ENCODE data around the gene ALDH1L1.

ALDH1L1 gene

DNA sequence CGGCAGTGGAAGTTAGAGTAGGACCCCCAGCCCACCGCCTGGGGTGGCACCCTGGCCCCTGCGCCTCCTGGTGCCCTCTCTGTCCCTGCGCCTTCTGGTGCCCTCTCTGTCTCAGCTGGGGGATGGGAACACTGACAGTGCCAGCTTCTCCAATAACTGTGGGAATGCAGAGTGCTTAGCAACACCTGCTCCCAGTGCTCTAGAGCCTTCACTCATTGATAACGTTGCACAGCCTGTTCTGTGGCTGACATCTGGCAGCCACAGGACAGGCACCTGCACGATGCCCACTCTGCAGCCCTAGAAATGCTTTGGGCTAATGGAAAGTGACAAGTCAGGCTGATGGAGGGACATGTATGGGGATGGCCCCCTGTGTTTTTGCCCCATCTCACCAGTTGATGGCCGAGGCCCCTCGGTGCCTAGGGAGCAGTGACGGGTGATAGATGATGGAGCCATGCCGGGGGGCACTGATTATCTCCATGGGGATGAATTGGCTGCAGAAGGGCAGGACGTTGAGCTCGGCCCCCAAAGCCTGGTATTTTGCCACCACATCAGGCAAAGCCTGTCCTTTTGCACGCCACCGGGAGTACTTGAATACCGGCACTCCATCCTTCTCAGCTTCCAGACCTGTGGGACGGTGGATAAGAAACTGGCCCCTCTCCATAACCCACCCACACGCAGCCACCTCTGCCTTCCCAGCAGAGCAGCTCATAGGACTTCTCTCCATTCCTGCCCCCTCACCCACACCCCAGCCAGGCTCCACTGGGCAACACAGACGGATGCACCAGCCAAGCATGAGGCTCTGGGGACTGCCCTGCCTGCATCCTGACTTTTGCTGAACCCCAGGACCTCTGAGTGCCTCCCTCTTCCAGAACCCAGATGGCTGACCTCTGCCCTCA lies 22.1 kb downstream of the ALDH1L1 start:
- no peak for TF ChIP-seq CTCF (IDR thresholded peaks at IDR 0.05; ENCODE audit: insufficient read depth, low read length, missing control alignments)
- ChIA-PET POLR2A (no interaction called here), CTCF (no interaction called here)
- no peak for DNase-seq (ENCODE audit: low read depth, low spot score)
- H3K4me3 ChIP-seq (ENCODE audit: low read depth, low read length) = no peak overlapping the region

DNA sequence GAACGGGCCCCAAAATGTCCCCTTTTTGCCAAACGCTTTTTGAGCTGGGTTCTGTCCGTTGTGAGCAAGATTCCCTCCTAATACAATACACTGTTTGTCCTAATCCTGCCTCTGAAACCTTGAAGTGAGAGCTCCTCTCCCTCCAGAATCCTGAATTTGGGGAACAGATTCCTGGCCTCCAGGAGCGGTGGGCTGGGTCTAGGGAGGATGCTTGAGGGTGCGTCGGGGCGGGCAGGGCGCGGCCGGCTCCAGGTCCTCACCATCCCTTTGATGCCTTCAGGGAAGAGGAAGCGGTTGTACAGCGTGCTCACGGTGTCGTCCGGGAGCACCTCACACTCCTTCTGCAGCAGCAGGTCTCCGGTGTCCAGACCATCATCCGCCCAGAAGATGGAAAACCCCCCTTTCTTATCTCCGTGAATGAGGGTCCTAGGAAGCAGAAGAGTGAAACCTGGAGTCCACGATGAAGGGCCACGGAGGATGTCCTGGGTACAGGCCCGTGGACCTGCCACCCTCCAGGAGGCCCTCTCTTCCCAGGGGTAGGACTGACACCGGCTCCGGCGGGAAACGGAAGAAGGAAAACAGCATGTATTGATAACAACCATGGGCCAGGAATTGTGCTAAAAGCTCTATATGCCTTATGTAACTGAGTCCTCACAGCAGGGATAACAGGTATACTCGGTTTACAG lies 23.2 kb downstream of the ALDH1L1 start:
- POLR2A ChIA-PET = no interaction called here

GRCh38 chr3:126156468-126156867 lies 23.9 kb downstream of the ALDH1L1 start:
- no peak for DNase-seq (ENCODE audit: low read depth, low spot score)
- CTCF ChIA-PET = interaction anchor here (1.0 kb wide), 1 partner anchor 22 kb away, joined by 4 read pairs; no protein-coding TSS in a partner anchor
- POLR2A ChIA-PET = no interaction called here
- no peak overlapping the region for H3K4me3 ChIP-seq (ENCODE audit: low read depth, low read length)
- no peak for TF ChIP-seq CTCF (IDR thresholded peaks at IDR 0.05; ENCODE audit: insufficient read depth, low read length, missing control alignments)

More for the DNA sequence above, 23.2 kb downstream of the ALDH1L1 start:
- CTCF ChIA-PET = interaction anchor here (1.0 kb wide), 1 partner anchor 23 kb away, joined by 4 read pairs; no protein-coding TSS in a partner anchor
- TF ChIP-seq CTCF (IDR thresholded peaks at IDR 0.05; ENCODE audit: insufficient read depth, low read length, missing control alignments) = no peak
- no peak for DNase-seq (ENCODE audit: low read depth, low spot score)
- no peak overlapping the region for H3K4me3 ChIP-seq (ENCODE audit: low read depth, low read length)

DNA sequence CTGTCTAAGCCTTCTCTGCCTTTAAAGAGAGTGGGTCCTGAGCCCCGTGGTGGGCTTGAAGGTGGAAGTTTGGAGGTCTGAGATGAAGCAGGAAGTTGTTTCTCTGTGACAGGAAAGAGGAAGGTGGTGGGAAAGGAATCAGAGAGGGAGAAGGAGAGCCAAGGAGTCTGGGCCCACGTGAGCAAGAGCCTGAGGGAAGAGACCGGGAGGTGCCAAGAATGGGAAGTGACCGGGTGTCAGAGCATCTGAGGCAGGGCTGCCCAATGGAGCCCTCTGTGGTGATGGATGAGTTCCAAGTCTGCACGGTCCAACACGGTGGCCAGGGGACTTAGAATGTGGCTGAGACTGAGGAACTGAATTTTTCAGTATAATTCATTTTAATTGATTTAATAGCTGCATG lies 24.6 kb downstream of the ALDH1L1 start:
- POLR2A ChIA-PET = no interaction called here
- CTCF ChIA-PET = interaction anchor here (1.0 kb wide), 1 partner anchor 22 kb away, joined by 4 read pairs; no protein-coding TSS in a partner anchor

DNA sequence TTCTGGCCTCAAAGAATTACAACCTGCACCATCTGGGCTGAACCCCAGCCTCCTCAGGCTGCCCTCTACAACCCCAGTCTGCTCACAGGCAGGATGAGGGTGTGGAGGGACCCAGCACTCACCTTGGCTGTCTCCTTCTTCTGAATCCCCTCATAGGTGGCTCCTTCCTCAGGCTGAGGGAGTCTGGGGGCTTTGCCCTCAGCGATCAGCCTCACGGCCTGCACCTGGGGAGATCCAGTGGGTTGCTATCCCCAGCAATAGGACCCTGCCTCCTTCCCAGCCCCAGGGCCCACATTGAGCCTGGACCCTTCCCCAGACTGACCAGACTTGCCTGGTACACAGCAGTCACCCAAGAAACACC lies 25.1 kb downstream of the ALDH1L1 start:
- DNase-seq (ENCODE audit: low read depth, low spot score) = no peak
- TF ChIP-seq CTCF (IDR thresholded peaks at IDR 0.05; ENCODE audit: insufficient read depth, low read length, missing control alignments) = no peak
- CTCF ChIA-PET = no interaction called here
- no peak overlapping the region for H3K4me3 ChIP-seq (ENCODE audit: low read depth, low read length)
- POLR2A ChIA-PET = no interaction called here

More for the DNA sequence above, 24.6 kb downstream of the ALDH1L1 start:
- no peak overlapping the region for H3K4me3 ChIP-seq (ENCODE audit: low read depth, low read length)
- DNase-seq (ENCODE audit: low read depth, low spot score) = no peak
- no peak for TF ChIP-seq CTCF (IDR thresholded peaks at IDR 0.05; ENCODE audit: insufficient read depth, low read length, missing control alignments)
